GM18498 (cell line): Measurements from ENCODE around the gene GBE1.
"Not testable (repeated sequence)": the region's sequence is repeated elsewhere in the genome, so short reads cannot be mapped to it uniquely, and the experiment has no call there.

Experiments used
- ATAC-seq: cut with Tn5 transposase; IDR thresholded peaks from one replicate; pipeline ENCODE4 v1.9.1; 2021; ENCODE audit warnings: mild to moderate bottlenecking, moderate library complexity; ENCODE audit not compliant: unreplicated experiment

Gene GBE1

GRCh38 chr3:81760924-81761903 is at the start of gene GBE1:
TSS of gene GBE1 (minus strand) at chr3:81761645. CDS start at chr3:81761517, 128 bp downstream.
- ATAC-seq: peak; percentile 90

DNA sequence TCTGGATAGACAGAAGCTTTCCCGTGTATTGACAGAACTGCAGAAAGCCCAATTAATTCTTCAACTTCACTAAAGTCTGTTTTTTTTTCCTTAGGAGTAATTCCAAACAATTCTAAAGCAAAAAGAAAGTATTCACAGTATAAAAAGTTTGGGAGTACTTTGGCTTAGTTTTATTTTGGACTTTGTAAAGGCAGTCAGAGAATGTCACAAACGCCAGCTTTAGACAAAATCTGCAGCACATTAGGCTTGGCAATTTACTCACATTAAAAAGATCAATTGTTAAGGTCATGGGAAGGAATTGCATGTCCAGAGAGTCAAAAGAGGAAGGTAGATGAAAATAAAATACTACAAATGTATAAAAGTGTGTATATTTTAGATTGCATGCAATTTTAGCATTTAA is 47.5 kb upstream of the GBE1 start:
- no peak for ATAC-seq

DNA sequence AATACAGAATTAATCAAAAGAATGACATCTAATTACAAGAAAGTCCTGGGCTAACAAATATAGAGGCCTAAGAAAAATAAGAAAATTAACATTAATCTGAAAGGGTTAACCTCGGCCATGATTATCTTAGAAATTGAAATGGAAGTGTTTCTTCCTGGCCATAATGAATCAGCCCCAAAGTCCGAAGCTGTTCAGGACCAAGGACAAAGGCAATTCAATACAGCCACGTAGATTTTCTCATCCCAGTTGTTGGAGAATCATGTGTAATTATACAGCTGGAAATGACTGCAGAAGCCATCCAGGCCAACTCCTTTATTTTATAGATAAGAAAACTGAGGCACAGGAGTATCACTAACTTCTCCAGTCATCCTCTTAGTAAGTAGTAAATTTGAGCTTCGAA is 38.0 kb upstream of the GBE1 start:
- ATAC-seq: no peak

DNA sequence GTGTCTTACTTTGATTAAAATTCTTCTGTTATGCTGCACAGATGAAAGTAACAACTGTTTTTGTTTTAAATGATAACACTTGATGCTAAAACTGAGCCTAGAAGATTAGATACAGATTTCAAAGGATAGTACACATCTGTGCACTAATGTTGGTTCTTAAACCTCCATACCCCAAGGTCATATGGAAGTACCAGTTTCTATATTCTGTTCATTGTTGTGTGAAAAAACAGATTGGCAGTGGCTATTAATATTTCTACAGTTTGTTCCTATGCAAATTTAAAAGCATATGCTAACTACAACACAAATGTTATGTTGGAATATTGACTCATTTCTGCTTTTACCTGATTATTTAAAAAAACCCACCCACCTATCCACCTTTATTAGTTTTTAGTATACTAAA is 32.0 kb upstream of the GBE1 start:
- ATAC-seq: peak; percentile 35

DNA sequence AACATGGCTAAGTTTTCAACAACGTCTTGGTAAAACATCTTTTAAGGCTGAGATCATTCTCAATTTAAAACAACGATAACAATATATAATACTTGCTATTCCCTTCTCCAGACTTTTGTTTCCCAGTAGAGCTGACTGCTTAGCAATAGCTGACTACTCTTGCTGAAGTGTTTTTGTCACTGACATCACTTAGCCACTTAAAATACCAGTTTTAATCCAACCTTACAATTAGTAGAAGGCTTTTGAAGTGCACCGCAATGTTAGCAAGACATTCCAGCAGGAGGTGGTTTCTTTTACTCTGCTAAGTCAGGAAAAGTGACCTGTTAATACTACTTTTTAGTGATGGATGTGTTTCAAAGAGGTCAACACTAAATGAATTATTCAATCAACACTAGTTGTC is 28.7 kb upstream of the GBE1 start:
- no peak for ATAC-seq

GRCh38 chr3:81789691-81790090 is 28.2 kb upstream of the GBE1 start:
- ATAC-seq: no peak

- ATAC-seq: peak; percentile 80
These were observed 27.2 kb upstream of the GBE1 start for GRCh38 chr3:81788610-81789009.

- peak; percentile 27 for ATAC-seq
These were observed 26.6 kb upstream of the GBE1 start for GRCh38 chr3:81788044-81788443.

DNA sequence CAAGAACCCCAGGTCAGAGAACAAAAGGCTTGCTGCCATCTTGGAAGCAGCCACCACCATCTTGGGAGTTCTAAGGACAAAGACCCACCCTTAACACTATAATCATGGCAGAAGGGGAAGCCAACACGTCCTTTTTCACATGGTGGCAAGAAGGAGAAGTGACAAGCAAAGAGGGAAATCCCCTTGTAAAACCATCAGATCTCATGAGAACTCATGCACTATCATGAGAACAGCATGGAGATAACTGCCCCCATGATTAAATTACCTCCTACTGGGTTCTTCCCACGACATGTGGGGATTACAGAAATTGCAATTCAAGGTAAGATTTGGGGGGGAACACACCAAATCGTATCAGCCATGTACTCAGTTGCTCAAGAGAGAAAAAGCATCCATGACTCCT is 21.1 kb upstream of the GBE1 start:
- no peak for ATAC-seq

- ATAC-seq: peak; percentile 65
These were observed 17.3 kb upstream of the GBE1 start for GRCh38 chr3:81778678-81779182.

DNA sequence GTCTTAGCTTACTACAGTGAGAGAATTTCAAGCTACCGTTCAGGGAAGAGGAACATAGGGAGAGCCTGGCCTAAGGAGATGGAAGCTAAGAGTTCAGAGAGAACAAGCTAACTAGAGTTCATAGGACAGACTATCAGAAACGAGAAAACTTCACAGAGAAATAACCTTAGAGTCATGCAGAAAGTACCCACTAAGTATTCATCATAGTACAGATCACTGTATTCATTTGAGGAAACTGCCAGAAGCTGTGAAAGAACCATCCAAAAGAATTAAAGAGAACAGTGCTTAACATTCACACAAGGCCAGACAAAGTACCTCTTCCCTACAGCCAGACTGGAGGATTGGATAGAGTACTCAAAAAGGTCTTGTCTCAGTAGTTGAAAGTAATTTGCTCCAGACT is 15.2 kb upstream of the GBE1 start:
- ATAC-seq: peak; percentile 42

- no peak for ATAC-seq
These were observed 9.3 kb upstream of the GBE1 start for GRCh38 chr3:81770710-81771109.

- ATAC-seq: no peak
These were observed 7.9 kb upstream of the GBE1 start for GRCh38 chr3:81769299-81769698.

DNA sequence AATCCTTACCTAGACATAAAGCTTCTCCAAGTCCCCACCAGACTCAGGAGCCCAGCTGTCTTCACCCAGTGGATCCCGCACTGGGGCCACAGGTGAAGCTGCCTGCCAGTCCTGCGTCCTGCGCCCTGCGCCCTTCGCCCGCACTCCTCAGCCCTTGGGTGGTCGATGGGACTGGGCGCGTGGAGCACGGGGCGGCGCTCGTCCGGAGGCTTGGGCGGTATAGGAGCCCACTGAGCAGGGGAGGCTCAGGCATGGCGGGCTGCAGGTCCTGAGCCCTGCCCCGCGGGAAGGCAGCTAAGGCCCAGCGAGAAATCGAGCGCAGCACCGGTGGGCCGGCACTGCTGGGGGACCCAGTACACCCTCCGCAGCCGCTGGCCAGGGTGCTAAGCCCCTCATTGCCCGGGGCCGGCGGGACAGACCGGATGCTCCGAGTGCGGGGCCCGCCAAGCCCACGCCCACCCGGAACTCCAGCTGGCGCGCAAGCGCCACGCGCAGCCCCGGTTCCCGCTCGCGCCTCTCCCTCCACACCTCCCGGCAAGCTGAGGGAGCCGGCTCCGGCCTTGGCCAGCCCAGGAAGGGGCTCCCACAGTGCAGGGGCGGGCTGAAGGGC is 5.9 kb upstream of the GBE1 start:
- ATAC-seq: not testable (repeated sequence)

- no peak for ATAC-seq
These were observed 4.0 kb upstream of the GBE1 start for GRCh38 chr3:81765400-81765799.

DNA sequence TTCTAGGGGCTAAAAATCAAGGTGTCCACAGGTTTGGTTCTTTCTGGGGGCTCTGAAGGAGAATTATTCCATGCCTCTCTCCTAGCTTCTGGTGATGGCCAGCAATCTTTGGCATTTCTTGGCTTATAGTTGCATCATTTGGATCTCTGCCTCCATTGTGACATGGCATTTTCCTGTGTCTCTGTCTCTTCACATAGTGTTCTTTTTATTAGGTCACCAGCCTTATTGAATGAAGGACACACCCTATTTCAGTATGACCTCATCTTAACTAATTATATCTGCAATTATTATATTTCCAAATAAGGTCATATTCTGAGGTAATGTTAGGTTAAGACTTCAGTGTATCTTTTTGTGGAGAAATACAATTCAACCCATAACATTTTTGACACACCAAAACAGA is 3.2 kb upstream of the GBE1 start:
- no peak for ATAC-seq

DNA sequence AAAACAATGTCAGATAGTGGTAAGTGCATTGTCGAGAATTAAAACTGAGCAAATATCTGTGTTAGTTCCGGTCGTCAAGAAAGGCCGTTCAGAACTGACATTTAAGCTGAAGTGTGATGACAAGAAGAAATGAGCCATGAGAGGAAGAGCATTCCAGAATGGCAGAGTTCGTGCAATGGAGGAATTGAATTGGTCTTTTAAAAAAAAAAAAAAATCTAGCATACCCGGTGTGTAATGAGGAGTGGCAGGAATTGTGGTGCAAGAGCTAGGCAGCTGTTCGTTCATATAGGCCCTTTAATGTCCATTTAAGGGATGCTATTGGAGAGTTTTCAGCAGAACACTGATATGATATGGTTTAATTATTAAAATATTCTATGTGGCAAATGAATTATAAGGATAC is 2.6 kb upstream of the GBE1 start:
- no peak for ATAC-seq

DNA sequence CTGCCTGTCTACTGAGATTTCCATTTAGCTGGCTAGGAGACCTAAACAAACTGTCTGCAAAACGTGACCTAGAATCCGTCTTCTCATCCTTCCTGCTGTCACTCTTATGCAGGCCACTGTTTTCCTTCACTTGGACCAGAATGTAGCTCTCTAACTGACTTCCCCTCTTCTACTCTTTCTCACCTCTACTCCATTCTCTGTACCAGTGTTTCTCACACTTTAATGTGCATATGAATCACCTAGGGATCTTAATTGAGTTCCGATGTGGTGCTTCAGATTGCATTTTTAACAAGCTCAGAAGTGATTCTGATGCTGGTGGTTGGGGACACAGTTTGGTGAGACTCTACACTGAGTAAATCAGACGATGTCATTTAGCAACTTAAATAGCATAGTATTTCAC is 1.6 kb upstream of the GBE1 start:
- ATAC-seq: no peak

DNA sequence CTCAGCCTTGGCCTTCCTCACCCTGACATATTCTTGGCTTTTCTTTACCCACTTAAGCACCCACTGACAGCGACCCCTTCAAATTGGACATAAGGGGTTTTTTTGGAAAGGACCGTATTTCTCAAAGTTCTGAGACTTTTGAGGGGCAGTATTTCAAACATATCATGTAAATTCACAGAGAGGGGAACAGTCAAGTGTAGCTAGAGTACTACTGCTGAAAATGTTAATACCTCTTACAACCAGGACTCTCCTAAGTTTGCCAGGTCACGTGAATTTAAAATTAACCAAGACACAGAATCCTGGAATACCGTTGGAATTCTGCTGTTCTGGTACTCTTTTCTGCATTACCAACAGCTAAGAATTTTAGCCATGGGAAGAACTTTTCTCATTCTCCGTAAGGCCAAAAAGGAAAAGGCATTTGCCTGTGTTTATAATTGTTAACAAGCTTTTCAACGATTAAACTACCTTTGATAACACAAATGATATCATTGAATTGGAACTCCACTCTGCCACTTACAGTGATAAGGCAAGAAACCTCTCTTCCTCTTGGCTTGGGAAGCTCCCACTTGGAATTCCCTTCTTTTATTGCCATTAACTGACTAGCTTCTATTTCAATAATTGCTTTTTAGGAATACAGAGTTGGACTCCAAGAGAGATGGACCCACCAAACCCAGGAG is 597 bp upstream of the GBE1 start:
- ATAC-seq: no peak

DNA sequence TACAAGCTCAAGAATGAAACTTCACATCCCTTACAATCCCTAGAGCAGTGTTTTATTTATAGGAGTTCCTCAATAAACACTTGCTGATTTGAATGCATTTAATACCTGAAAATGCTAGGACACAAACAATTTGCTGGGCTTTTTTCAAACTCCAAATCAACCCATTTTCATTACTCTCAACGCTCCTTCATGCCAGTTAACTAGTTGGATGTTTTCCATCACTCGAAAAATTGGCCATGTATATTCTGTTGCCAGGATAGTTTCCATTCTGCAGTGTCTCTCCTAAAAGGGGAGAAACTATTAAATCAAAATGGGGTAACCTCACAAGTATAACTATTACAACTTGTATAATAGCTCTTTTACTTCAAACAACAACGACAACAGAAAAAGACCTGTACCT is 1.2 kb downstream of the GBE1 start:
- ATAC-seq: no peak

DNA sequence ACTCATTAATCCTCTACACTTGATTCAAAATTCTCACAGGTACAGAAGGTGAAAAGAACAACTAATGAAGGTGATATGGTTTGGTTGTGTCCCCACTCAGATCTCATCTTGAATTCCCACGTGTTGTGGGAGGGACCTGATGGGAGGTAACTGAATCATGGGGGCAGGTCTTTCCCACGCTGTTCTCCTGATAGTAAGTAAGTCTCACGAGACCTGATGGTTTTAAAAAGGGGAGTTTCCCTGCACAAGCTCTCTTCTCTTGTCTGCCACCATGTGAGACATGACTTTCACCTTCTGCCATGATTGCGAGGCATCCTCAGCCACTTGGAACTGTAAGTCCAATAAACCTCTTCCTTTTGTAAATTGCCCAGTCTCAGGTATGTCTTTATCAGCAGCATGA is 2.7 kb downstream of the GBE1 start:
- ATAC-seq: not testable (repeated sequence)

DNA sequence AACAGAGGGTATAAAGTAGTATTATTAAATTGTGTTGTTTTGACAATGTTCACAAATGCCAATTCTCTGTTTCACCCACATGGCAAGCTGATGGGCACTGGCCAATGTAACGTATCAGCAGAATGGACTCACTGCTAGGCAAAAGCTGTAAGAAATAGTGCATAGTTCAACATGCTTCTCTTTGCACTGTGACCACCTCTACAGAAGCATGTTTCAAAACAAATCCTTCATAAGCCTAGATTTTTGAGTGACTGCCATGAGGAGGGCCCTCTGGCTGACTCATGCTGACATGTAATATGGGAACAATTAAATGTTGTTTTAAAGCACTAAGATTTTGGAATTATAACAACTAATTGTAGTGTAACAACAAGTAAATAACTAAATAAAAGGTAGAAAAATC is 3.2 kb downstream of the GBE1 start:
- ATAC-seq: no peak
